Panc1 (cell line): ENCODE data around the gene LARP1. TPM values are rescaled to one million over a fixed set of nuclear protein-coding genes. Genes with fewer than 3 reads are reported as not detected.

ENCODE experiments used
- ATAC-seq: fragments of 200-7000 bp; cut with Tn5 transposase; 2 replicates; pipeline ENCODE4 v1.9.1; 2020; ENCODE audit warnings: mild to moderate bottlenecking, moderate library complexity
- BruUV-seq: library from RNA; stranded (reverse); fragments of 400-500 nt; replicated peaks from 2 replicates; lab custom pipeline; 2021; lab: Mats Ljungman, UMichigan
- CTCF ChIA-PET: fragments of 300-600 bp; sonication (Branson Sonifier 250); formaldehyde crosslinking; loops from one replicate; lab custom pipeline; 2022; ENCODE audit warnings: antibody characterized with exemption; lab: Charles Lee
- POLR2A ChIA-PET: fragments of 300-600 bp; sonication (Branson Sonifier 250); formaldehyde crosslinking; loops from one replicate; lab custom pipeline; 2022; ENCODE audit warnings: antibody characterized with exemption; lab: Charles Lee
- DNase-seq: peaks from one replicate; pipeline ENCODE4 v3.0.0-alpha.2; 2010; ENCODE audit warnings: low read depth, low spot score
- H3K27ac ChIP-seq: 2 replicates; pipeline ENCODE4 v1.5.1; 2011; ENCODE audit warnings: mild to moderate bottlenecking, low read length, inconsistent platforms
- H3K27me3 ChIP-seq: fragments of 200-500 bp; sonication (Bioruptor generic); 2 replicates; pipeline ENCODE4 v1.6.0; 2014; ENCODE audit warnings: low read length, inconsistent platforms; ENCODE audit not compliant: control insufficient read depth, insufficient read depth
- H3K36me3 ChIP-seq: fragments of 200-500 bp; sonication (Bioruptor generic); 2 replicates; pipeline ENCODE4 v1.5.1; 2014; ENCODE audit warnings: inconsistent platforms, mild to moderate bottlenecking, low read length, moderate library complexity; ENCODE audit not compliant: control insufficient read depth, insufficient read depth
- H3K4me1 ChIP-seq: 2 replicates; pipeline ENCODE4 v1.5.1; 2011; ENCODE audit warnings: inconsistent platforms, mild to moderate bottlenecking, low read length, moderate library complexity; ENCODE audit not compliant: control insufficient read depth, insufficient read depth
- H3K4me3 ChIP-seq, 2 experiments: 2 replicates each; pipeline ENCODE4 v1.5.1; 2011 to 2012; ENCODE audit warnings: low read depth in 2 of 2, low read length in 2 of 2, mild to moderate bottlenecking in 2 of 2, inconsistent platforms in 1 of 2, moderate library complexity in 1 of 2
- H3K9me3 ChIP-seq: fragments of 200-500 bp; sonication (Bioruptor generic); 2 replicates; pipeline ENCODE4 v1.5.1; 2014; ENCODE audit warnings: low read depth, mild to moderate bottlenecking, inconsistent platforms, low read length, moderate library complexity; ENCODE audit not compliant: control insufficient read depth, insufficient read depth
- POLR2AphosphoS5 ChIP-seq: IDR thresholded peaks from 2 replicates; pipeline ENCODE4 v1.6.1; 2012; ENCODE audit warnings: mild to moderate bottlenecking, low read depth, low read length, moderate library complexity
- SIN3A ChIP-seq: IDR thresholded peaks from 2 replicates; pipeline ENCODE4 v1.6.1; 2012; ENCODE audit warnings: low read depth, mild to moderate bottlenecking, low read length, moderate library complexity, borderline replicate concordance; ENCODE audit not compliant: insufficient read depth
- TCF7L2 ChIP-seq: IDR thresholded peaks from 2 replicates; pipeline ENCODE4 v1.6.1; 2011; ENCODE audit warnings: mild to moderate bottlenecking, low read depth, low read length, inconsistent platforms
- in situ Hi-C: cut with HindIII; loops from 2 replicates; pipeline ENCODE4 v1.10.0; 2016; ENCODE audit warnings: low sequenced_read_pairs, low pct_unique_long_range_greater_than_20kb
- intact Hi-C: fragments of 100-400 bp; cut with micrococcal nuclease; formaldehyde crosslinking; loops from one replicate; pipeline ENCODE4 v1.10.0; 2022; ENCODE audit not compliant: unreplicated experiment
- total RNA-seq: library from RNA; stranded (reverse); gene quantifications from one replicate; pipeline ENCODE4 v1.2.1, GENCODE V29; 2021; ENCODE audit not compliant: unreplicated experiment
- TF ChIP-seq, protein P1 (sequence below): fragments of 450-650 bp; IDR thresholded peaks from 2 replicates; pipeline ENCODE4 v1.5.1; 2017; ENCODE audit warnings: mild to moderate bottlenecking
- TF ChIP-seq, protein P2 (sequence below), 2 experiments: IDR thresholded peaks; 2 replicates each; pipeline ENCODE4 v1.6.1; 2011 to 2012; ENCODE audit warnings: low read depth in 2 of 2, control low read depth in 1 of 2, low read length in 1 of 2, mild to moderate bottlenecking in 1 of 2, moderate library complexity in 1 of 2; ENCODE audit not compliant: insufficient read depth in 1 of 2

Gene LARP1
- total RNA-seq, 1 experiment from 2014 or later, result 325 TPM

DNA sequence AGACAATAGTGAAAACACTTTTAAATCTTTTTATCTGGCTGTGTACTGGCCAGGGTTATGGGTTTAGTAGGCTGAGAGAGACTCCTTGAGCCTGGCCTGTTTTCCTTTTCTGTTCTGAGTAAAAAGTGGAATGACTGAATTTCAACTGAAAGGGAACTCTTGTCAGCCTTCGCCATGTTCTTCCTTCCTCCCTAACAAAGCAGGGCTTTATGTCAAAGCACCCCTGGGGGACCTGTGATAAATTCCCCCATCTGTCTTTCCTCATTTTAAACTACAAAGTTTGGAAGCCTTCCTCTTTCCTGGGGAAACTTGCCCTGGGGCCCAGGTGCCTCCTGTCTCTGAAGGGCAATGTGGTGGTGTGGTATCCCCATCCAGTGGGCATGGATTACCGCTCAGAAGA is 29.7 kb downstream of the LARP1 start:
- no peaks in the 10 kb centered on the region for H3K27me3 ChIP-seq
- no peak for TF ChIP-seq SIN3A
- TF ChIP-seq TCF7L2, result no peak
- TF ChIP-seq, protein P1, sequence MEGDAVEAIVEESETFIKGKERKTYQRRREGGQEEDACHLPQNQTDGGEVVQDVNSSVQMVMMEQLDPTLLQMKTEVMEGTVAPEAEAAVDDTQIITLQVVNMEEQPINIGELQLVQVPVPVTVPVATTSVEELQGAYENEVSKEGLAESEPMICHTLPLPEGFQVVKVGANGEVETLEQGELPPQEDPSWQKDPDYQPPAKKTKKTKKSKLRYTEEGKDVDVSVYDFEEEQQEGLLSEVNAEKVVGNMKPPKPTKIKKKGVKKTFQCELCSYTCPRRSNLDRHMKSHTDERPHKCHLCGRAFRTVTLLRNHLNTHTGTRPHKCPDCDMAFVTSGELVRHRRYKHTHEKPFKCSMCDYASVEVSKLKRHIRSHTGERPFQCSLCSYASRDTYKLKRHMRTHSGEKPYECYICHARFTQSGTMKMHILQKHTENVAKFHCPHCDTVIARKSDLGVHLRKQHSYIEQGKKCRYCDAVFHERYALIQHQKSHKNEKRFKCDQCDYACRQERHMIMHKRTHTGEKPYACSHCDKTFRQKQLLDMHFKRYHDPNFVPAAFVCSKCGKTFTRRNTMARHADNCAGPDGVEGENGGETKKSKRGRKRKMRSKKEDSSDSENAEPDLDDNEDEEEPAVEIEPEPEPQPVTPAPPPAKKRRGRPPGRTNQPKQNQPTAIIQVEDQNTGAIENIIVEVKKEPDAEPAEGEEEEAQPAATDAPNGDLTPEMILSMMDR, result no peak
- TF ChIP-seq, protein P2, sequence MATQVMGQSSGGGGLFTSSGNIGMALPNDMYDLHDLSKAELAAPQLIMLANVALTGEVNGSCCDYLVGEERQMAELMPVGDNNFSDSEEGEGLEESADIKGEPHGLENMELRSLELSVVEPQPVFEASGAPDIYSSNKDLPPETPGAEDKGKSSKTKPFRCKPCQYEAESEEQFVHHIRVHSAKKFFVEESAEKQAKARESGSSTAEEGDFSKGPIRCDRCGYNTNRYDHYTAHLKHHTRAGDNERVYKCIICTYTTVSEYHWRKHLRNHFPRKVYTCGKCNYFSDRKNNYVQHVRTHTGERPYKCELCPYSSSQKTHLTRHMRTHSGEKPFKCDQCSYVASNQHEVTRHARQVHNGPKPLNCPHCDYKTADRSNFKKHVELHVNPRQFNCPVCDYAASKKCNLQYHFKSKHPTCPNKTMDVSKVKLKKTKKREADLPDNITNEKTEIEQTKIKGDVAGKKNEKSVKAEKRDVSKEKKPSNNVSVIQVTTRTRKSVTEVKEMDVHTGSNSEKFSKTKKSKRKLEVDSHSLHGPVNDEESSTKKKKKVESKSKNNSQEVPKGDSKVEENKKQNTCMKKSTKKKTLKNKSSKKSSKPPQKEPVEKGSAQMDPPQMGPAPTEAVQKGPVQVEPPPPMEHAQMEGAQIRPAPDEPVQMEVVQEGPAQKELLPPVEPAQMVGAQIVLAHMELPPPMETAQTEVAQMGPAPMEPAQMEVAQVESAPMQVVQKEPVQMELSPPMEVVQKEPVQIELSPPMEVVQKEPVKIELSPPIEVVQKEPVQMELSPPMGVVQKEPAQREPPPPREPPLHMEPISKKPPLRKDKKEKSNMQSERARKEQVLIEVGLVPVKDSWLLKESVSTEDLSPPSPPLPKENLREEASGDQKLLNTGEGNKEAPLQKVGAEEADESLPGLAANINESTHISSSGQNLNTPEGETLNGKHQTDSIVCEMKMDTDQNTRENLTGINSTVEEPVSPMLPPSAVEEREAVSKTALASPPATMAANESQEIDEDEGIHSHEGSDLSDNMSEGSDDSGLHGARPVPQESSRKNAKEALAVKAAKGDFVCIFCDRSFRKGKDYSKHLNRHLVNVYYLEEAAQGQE (IDR thresholded peaks at IDR 0.05; ENCODE audit: insufficient read depth in 1 of 2, low read depth in 2 of 2, low read length in 1 of 2), result no peak
- TF ChIP-seq POLR2AphosphoS5, result no peak
- TSS peak; percentile 29 for BruUV-seq
- in situ Hi-C loops, result no loop called here
- H3K4me3 ChIP-seq, result no peak overlapping the region
- ChIA-PET POLR2A (interaction anchor here (0.6 kb wide), 1 partner anchor 683 kb away, joined by 4 read pairs; no protein-coding TSS in a partner anchor), CTCF (no interaction called here)
- intact Hi-C loops, result no loop called here
- no peak overlapping the region for H3K27ac ChIP-seq
- no peaks in the 10 kb centered on the region for H3K9me3 ChIP-seq
- H3K36me3 ChIP-seq, result no peaks in the 10 kb centered on the region
- no peak for ATAC-seq
- peaks cover 42% of the 10 kb centered on the region for H3K4me1 ChIP-seq
- DNase-seq, result no peak

DNA sequence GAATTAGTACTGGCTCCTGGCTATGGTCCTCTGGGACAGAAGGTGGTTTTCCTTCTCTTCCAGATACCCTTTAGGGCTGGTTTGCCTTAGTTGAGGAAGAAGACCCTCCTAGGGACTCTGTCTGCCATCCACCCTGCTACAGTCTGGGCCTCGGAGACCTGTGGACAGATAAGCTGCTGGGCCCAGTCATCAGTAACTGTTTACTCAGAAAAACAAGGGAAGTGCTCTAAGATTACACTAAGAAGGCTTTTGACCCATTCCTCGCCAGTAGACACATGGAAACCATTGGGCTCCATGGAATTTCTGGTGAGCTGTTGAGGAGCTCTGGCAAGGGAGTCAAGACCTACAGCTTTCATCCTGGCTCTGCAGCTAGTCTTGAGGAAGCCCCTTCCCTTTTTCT is 31.2 kb downstream of the LARP1 start:
- H3K9me3 ChIP-seq, result no peaks in the 10 kb centered on the region
- in situ Hi-C loops (no loop called here), intact Hi-C loops (no loop called here)
- H3K4me1 ChIP-seq, result peaks cover 37% of the 10 kb centered on the region
- no peak for DNase-seq
- H3K27me3 ChIP-seq, result no peaks in the 10 kb centered on the region
- POLR2A ChIA-PET, result no interaction called here
- TF ChIP-seq, protein P1, result no peak
- no peak for TF ChIP-seq TCF7L2
- TF ChIP-seq, protein P2 (IDR thresholded peaks at IDR 0.05; ENCODE audit: insufficient read depth in 1 of 2, low read depth in 2 of 2, low read length in 1 of 2), result no peak
- no peak for TF ChIP-seq POLR2AphosphoS5
- TF ChIP-seq SIN3A, result no peak
- no peaks in the 10 kb centered on the region for H3K36me3 ChIP-seq
- CTCF ChIA-PET, result interaction anchor here (0.6 kb wide), 1 partner anchor 356 kb away, joined by 3 read pairs; no protein-coding TSS in a partner anchor
- no TSS peak for BruUV-seq
- no peak overlapping the region for H3K4me3 ChIP-seq
- H3K27ac ChIP-seq, result no peak overlapping the region
- ATAC-seq, result no peak
